ENCODE measurements around the gene LCN6. TPM values are rescaled to one million over a fixed set of nuclear protein-coding genes. Genes with fewer than 3 reads are reported as not detected.

LCN6 gene
- total and polyA plus RNA-seq, 9 of the 15 experiments (the other 6 are each of a cell fraction or from before 2014, with no cell fraction given) = 0.10 to 0.45 (median 0.37) TPM; not detected in 5

DNA sequence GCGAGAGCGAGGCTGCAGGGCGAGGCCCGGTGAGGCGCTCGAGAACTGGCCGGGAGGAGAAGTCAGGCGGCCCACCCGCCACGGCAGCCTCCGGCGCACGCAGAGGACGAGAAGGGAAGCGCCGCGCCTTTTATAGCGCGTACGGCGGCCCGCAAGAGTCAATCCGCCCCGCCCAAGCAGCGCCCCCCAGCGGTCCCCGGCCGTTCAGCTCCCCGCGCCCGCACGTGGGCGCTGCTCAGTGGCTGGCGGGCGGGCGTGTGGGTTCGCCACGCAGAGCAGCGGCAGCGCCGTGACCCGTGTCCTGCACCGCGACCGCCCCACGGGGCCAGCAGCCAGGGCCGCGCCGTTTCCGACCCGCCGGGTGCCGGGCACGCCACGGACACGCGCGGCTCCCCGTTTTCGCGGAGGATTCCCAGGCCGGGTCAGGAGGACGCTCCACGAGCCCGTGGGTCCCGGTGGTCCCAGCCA lies 20.2 kb downstream of the LCN6 start (continued):
- TF ChIP-seq, protein P1, sequence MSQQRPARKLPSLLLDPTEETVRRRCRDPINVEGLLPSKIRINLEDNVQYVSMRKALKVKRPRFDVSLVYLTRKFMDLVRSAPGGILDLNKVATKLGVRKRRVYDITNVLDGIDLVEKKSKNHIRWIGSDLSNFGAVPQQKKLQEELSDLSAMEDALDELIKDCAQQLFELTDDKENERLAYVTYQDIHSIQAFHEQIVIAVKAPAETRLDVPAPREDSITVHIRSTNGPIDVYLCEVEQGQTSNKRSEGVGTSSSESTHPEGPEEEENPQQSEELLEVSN (IDR thresholded peaks at IDR 0.05; ENCODE audit: borderline replicate concordance in 1 of 2, extremely low read depth in 1 of 2, insufficient read depth in 1 of 2, insufficient read length in 1 of 2, low read depth in 1 of 2, low read length in 1 of 2, poor library complexity in 1 of 2, severe bottlenecking in 1 of 2) = peak; percentile 88 to 97
- TF ChIP-seq CREM (IDR thresholded peaks at IDR 0.05; ENCODE audit: low read depth) (peak; percentile 99), SREBF1 (IDR thresholded peaks at IDR 0.05; ENCODE audit: borderline replicate concordance, low read depth, low read length) (0 out of 2 replicates have a peak, but pooled peaks have one; percentile 47), TEAD2 (tag; IDR thresholded peaks at IDR 0.05) (no peak), TBP (optimal IDR thresholded peaks at IDR 0.05; ENCODE audit: low read depth, low read length) (no peak), POLR2H (tag; IDR thresholded peaks at IDR 0.05; ENCODE audit: low read depth) (peak; percentile 97), TRIM24 (IDR thresholded peaks at IDR 0.05) (peak in 1 of 2 experiments; percentile 12; a peak in 1 of 4 replicates), ESRRA (IDR thresholded peaks at IDR 0.05; ENCODE audit: borderline replicate concordance, low read depth) (peak; percentile 72), KLF13 (tag; IDR thresholded peaks at IDR 0.05; ENCODE audit: borderline replicate concordance, low read depth) (peak; percentile 95), CHD1 (IDR thresholded peaks at IDR 0.05; ENCODE audit: low read length) (no peak), RBFOX2 (IDR thresholded peaks at IDR 0.05; ENCODE audit: low read depth, low read length) (peak; percentile 99), POLR2B (IDR thresholded peaks at IDR 0.05; ENCODE audit: low read depth, partially characterized antibody) (peak; percentile 94), KLF10 (CRISPR knock-in tag; IDR thresholded peaks at IDR 0.05) (no peak), DDX20 (tag; IDR thresholded peaks at IDR 0.05; ENCODE audit: low read depth) (no peak), MEIS2 (IDR thresholded peaks at IDR 0.05; ENCODE audit: partially characterized antibody) (no peak), MAFF (IDR thresholded peaks at IDR 0.05; ENCODE audit: low read length) (no peak)
- TF ChIP-seq, protein P2, sequence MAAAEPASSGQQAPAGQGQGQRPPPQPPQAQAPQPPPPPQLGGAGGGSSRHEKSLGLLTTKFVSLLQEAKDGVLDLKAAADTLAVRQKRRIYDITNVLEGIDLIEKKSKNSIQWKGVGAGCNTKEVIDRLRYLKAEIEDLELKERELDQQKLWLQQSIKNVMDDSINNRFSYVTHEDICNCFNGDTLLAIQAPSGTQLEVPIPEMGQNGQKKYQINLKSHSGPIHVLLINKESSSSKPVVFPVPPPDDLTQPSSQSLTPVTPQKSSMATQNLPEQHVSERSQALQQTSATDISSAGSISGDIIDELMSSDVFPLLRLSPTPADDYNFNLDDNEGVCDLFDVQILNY (CRISPR knock-in tag; IDR thresholded peaks at IDR 0.05) = peak; percentile 48; the same call in 1 of the 2 replicates
- TF ChIP-seq, protein P3, sequence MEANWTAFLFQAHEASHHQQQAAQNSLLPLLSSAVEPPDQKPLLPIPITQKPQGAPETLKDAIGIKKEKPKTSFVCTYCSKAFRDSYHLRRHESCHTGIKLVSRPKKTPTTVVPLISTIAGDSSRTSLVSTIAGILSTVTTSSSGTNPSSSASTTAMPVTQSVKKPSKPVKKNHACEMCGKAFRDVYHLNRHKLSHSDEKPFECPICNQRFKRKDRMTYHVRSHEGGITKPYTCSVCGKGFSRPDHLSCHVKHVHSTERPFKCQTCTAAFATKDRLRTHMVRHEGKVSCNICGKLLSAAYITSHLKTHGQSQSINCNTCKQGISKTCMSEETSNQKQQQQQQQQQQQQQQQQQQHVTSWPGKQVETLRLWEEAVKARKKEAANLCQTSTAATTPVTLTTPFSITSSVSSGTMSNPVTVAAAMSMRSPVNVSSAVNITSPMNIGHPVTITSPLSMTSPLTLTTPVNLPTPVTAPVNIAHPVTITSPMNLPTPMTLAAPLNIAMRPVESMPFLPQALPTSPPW (CRISPR knock-in tag; IDR thresholded peaks at IDR 0.05) = peak; percentile 84
- TF ChIP-seq, protein P4, sequence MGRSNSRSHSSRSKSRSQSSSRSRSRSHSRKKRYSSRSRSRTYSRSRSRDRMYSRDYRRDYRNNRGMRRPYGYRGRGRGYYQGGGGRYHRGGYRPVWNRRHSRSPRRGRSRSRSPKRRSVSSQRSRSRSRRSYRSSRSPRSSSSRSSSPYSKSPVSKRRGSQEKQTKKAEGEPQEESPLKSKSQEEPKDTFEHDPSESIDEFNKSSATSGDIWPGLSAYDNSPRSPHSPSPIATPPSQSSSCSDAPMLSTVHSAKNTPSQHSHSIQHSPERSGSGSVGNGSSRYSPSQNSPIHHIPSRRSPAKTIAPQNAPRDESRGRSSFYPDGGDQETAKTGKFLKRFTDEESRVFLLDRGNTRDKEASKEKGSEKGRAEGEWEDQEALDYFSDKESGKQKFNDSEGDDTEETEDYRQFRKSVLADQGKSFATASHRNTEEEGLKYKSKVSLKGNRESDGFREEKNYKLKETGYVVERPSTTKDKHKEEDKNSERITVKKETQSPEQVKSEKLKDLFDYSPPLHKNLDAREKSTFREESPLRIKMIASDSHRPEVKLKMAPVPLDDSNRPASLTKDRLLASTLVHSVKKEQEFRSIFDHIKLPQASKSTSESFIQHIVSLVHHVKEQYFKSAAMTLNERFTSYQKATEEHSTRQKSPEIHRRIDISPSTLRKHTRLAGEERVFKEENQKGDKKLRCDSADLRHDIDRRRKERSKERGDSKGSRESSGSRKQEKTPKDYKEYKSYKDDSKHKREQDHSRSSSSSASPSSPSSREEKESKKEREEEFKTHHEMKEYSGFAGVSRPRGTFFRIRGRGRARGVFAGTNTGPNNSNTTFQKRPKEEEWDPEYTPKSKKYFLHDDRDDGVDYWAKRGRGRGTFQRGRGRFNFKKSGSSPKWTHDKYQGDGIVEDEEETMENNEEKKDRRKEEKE (IDR thresholded peaks at IDR 0.05; ENCODE audit: borderline replicate concordance in 1 of 2, control insufficient read depth in 1 of 2, low read depth in 2 of 2, low read length in 1 of 2) = peak in 1 of 2 experiments; percentile 86; a peak in 1 of 4 replicates

All from K562 (cell line).